ENCODE results near the gene SPON1.

SPON1 gene

DNA sequence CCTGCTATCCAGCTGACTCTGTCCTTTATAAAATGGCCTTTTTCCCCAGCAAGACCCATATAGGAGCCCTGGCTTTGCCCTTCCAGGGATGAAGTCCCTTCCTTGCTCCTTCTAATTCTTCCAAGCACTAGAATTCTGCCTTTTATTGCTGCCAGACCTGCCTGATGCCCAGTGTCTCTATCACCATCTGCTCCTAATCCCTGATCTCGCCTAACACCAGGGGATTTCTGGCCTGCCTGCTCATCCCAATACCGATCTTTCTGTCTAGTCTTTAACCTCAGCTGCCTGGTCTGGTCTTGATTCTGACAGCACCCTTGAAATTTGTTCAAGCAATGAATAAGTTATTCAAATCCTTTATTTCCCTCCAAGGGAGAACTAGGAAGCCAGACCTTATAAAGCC is 150.2 kb downstream of the SPON1 start:
- DNase-seq (ENCODE audit: low read depth) = no peak
- TF ChIP-seq, protein P1, sequence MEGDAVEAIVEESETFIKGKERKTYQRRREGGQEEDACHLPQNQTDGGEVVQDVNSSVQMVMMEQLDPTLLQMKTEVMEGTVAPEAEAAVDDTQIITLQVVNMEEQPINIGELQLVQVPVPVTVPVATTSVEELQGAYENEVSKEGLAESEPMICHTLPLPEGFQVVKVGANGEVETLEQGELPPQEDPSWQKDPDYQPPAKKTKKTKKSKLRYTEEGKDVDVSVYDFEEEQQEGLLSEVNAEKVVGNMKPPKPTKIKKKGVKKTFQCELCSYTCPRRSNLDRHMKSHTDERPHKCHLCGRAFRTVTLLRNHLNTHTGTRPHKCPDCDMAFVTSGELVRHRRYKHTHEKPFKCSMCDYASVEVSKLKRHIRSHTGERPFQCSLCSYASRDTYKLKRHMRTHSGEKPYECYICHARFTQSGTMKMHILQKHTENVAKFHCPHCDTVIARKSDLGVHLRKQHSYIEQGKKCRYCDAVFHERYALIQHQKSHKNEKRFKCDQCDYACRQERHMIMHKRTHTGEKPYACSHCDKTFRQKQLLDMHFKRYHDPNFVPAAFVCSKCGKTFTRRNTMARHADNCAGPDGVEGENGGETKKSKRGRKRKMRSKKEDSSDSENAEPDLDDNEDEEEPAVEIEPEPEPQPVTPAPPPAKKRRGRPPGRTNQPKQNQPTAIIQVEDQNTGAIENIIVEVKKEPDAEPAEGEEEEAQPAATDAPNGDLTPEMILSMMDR (conservative IDR thresholded peaks at IDR 0.05; ENCODE audit: control insufficient read depth, insufficient read depth, low read depth, low read length) = no peak
- no peak overlapping the region for H3K4me3 ChIP-seq (ENCODE audit: control insufficient read depth, low read depth, low read length)

DNA sequence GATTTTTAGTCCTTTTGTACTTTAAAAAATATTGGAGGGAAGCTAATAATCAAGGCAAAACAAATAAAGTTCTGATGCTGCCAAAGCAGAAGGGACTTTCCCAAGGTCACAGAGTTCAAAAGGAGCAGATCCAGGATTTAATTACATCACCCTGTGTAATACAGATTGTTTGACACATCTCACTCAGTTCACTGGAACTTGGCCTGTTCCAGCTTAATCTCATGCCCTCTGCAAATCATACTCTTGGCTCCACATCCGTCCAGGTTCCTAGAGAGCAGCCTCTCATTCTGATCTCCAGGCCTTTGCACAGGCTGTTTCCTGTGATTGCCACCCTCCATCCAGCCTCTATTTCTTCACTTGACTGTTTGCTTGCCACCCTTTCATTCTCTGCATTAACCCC is 151.7 kb downstream of the SPON1 start:
- TF ChIP-seq, protein P1 (conservative IDR thresholded peaks at IDR 0.05; ENCODE audit: control insufficient read depth, insufficient read depth, low read depth, low read length) = no peak
- no peak overlapping the region for H3K4me3 ChIP-seq (ENCODE audit: control insufficient read depth, low read depth, low read length)
- DNase-seq (ENCODE audit: low read depth) = no peak

DNA sequence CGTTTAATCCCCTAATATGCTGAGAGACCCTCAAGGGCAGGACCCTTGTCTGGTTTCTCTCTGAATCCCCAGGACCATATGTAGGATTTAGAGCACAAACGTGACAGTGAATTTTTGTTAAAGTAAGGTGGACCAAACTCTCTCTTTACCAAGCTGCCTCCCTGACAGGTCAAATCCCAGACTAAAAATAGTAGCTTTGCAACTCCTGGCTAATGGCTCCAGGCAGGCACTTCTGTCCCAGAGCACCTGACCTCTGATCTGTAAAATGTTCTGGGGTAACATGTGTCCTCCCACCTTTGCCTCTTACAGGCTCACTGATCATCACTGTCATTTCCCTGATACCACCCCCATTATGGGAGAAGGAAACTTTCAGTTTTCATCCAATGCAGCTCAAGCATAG is 152.3 kb downstream of the SPON1 start:
- DNase-seq (ENCODE audit: low read depth) = no peak
- TF ChIP-seq, protein P1 (conservative IDR thresholded peaks at IDR 0.05; ENCODE audit: control insufficient read depth, insufficient read depth, low read depth, low read length) = no peak
- no peak overlapping the region for H3K4me3 ChIP-seq (ENCODE audit: control insufficient read depth, low read depth, low read length)

DNA sequence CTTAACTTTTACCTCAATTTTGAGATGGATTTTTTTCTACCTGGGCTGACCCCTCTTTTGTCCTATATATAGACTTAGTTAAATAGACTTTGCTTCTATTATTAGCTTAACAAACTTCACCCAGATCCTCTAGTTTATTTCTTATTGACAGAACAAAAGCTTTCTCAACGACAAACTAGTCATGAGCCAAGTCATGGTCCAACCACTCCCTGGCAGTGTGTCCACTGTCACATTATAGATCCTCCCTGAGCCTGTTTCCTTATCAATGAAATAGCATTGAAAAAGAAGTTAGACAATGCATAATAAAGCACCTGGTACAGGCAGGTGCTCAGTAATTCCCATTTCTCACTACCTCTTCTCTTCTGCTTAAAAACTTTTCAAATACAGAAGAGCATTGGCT is 155.1 kb downstream of the SPON1 start:
- DNase-seq (ENCODE audit: low read depth) = no peak
- no peak overlapping the region for H3K4me3 ChIP-seq (ENCODE audit: control insufficient read depth, low read depth, low read length)
- TF ChIP-seq, protein P1 (conservative IDR thresholded peaks at IDR 0.05; ENCODE audit: control insufficient read depth, insufficient read depth, low read depth, low read length) = no peak

DNA sequence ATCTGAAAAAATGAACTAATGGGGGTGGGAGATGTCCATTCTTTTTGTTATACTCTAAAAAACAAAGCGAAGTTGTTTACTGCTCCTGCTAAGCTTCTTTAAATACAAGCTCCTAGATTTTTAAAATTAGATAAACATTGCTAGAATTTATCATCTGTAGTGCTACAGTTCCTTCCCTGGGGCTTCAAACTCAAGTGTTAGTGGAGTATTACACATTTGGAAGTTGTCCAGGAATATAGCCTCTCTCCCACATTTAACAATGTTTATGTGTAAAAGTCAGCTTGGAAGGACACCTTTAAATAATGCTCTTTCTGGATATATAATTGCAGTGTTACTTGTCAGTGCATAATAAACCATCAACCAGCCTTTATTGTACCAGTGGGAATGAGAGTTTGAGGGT is 155.5 kb downstream of the SPON1 start:
- no peak for DNase-seq (ENCODE audit: low read depth)
- no peak overlapping the region for H3K4me3 ChIP-seq (ENCODE audit: control insufficient read depth, low read depth, low read length)
- TF ChIP-seq, protein P1 (conservative IDR thresholded peaks at IDR 0.05; ENCODE audit: control insufficient read depth, insufficient read depth, low read depth, low read length) = no peak

DNA sequence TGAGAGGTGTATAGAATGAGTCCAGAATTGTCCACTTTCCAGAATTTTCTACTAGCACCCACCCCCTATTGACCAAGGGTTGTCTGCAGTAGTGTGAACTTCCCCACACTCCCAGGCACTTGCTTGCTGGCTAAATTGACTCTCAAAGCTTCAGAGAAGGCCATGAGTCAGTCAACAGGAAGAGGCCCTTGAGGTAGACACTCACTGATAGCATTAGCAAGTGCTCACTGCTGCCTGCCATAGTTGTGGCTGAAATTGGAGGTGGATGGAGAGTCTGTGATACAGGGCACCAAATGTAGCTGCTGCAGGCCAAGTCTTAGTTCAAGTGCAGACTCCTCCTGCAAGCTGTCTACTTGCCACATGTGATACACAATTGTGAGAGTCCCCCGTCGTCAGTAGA is 156.8 kb downstream of the SPON1 start:
- H3K4me3 ChIP-seq (ENCODE audit: control insufficient read depth, low read depth, low read length) = no peak overlapping the region
- DNase-seq (ENCODE audit: low read depth) = no peak
- TF ChIP-seq, protein P1 (conservative IDR thresholded peaks at IDR 0.05; ENCODE audit: control insufficient read depth, insufficient read depth, low read depth, low read length) = no peak

DNA sequence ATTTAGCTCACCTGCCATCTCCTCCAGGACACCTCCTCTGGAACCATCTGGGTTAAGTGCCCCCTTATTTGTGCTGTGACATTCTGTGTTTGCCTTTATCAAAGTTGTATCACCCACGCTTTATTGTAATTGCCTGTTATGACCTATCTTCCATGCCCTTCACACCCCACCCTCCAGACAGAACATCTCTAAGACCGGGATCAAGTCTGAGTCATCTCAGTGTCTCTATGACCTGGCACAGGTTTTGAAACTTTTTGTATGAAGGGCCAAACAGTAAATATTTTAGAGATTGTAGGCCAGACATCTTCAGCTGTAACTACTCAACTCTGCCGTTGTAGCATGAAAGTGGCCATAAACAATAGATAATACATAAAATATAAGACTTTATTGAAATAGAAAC is 161.8 kb downstream of the SPON1 start:
- DNase-seq (ENCODE audit: low read depth) = peak; percentile 31
- TF ChIP-seq, protein P1 (conservative IDR thresholded peaks at IDR 0.05; ENCODE audit: control insufficient read depth, insufficient read depth, low read depth, low read length) = no peak
- H3K4me3 ChIP-seq (ENCODE audit: control insufficient read depth, low read depth, low read length) = no peak overlapping the region
